T-helper 17 cell (primary cell): Measurements from ENCODE around the gene ARIH1. TPM values are rescaled to one million over a fixed set of nuclear protein-coding genes. Genes with fewer than 3 reads are reported as not detected.

Experiments used
- ATAC-seq: fragments of 150-1000 bp; cut with Tn5 transposase; 2 replicates; pipeline ENCODE4 v1.10.0; 2021; ENCODE audit warnings: mild to moderate bottlenecking, moderate library complexity
- DNase-seq, 3 donors: peaks; one replicate each; pipeline versions ENCODE4 v3.0.0 to v3.0.0-alpha.2; 2020 to 2021
- H3K9me3 ChIP-seq: one replicate; pipeline ENCODE4 v1.7.0; 2013; ENCODE audit warnings: low read length, mild to moderate bottlenecking; ENCODE audit not compliant: control insufficient read depth, poor library complexity, severe bottlenecking
- H3K27ac Mint-ChIP-seq: one replicate; pipeline ENCODE4 v1.8.0; 2022; ENCODE audit warnings: mild to moderate bottlenecking, moderate library complexity, mixed read lengths
- H3K27me3 Mint-ChIP-seq: one replicate; pipeline ENCODE4 v1.8.0; 2022; ENCODE audit warnings: mixed read lengths
- H3K36me3 Mint-ChIP-seq: one replicate; pipeline ENCODE4 v1.8.0; 2022; ENCODE audit warnings: low read depth, mixed read lengths
- H3K4me1 Mint-ChIP-seq: one replicate; pipeline ENCODE4 v1.8.0; 2022; ENCODE audit warnings: mild to moderate bottlenecking, mixed read lengths
- H3K4me3 Mint-ChIP-seq: one replicate; pipeline ENCODE4 v1.8.0; 2022; ENCODE audit warnings: mild to moderate bottlenecking, moderate library complexity, mixed read lengths
- total RNA-seq, 4 donors: library from RNA in 2 of 4; stranded (reverse) in 2 of 4; gene quantifications; one replicate each; pipeline ENCODE4 v1.2.3 and lab custom pipeline; 2022 to 2026

ARIH1 gene
- total RNA-seq, 2 donors from 2014 or later, result 202 to 238 TPM

GRCh38 chr15:72566973-72567372, 92.8 kb downstream of the ARIH1 start:
- no peak overlapping the region for H3K4me3 Mint-ChIP-seq
- H3K36me3 Mint-ChIP-seq, result peaks cover 6% of the 10 kb centered on the region
- no peak for ATAC-seq
- no peaks in the 10 kb centered on the region for H3K27me3 Mint-ChIP-seq
- peaks cover 12% of the 10 kb centered on the region for H3K4me1 Mint-ChIP-seq
- no peaks in the 10 kb centered on the region for H3K9me3 ChIP-seq
- H3K27ac Mint-ChIP-seq, result no peak overlapping the region
- DNase-seq, result no peak

DNA sequence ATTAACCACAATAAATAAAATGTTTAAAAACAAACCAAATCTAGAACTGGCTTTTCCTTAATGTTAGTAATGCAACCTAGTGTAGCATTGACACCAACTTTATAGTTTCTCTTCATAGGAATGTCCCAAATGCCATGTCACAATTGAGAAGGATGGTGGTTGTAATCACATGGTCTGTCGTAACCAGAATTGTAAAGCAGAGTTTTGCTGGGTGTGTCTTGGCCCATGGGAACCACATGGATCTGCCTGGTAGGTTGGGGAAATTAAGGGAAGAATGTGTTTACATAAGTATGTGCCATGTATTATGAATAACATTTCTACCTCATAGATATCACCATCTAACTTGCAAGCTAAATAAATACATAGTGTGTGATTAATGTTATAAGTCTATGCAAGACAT, 95.9 kb downstream of the ARIH1 start:
- no peaks in the 10 kb centered on the region for H3K36me3 Mint-ChIP-seq
- H3K4me3 Mint-ChIP-seq, result peak overlapping the region; percentile 25
- DNase-seq, result no peak
- no peaks in the 10 kb centered on the region for H3K9me3 ChIP-seq
- peak overlapping the region; percentile 54 for H3K27ac Mint-ChIP-seq
- H3K4me1 Mint-ChIP-seq, result peaks cover 6% of the 10 kb centered on the region
- no peaks in the 10 kb centered on the region for H3K27me3 Mint-ChIP-seq
- ATAC-seq, result no peak

GRCh38 chr15:72579814-72580213, 105.7 kb downstream of the ARIH1 start:
- Mint-ChIP-seq H3K36me3 (peaks cover 8% of the 10 kb centered on the region), H3K4me3 (no peak overlapping the region), H3K27me3 (no peaks in the 10 kb centered on the region), H3K4me1 (peaks cover 5% of the 10 kb centered on the region), H3K27ac (peak overlapping the region; percentile 32)
- DNase-seq (no peak), ATAC-seq (no peak)
- no peaks in the 10 kb centered on the region for H3K9me3 ChIP-seq

DNA sequence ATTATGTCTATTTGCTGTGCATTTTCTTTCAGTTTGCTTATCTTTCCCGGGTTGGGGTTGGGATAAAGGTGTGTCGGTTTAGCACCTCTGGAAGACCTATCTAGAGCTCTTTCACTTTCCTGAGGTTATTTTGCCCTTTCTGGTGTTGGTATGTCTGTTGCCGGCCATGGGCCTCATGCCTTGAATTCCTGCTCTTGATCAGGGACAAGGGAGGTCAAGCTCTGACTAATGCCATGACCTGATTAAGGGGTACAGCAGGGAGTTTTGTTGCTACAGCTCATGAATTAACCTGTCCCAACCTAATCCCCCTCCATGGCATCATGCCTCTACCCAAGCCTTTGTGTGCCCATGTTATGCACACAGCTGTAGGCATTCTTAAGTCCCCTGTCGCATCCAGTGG, 109.9 kb downstream of the ARIH1 start:
- no peaks in the 10 kb centered on the region for H3K9me3 ChIP-seq
- Mint-ChIP-seq H3K27me3 (no peaks in the 10 kb centered on the region), H3K27ac (peak overlapping the region; percentile 19), H3K4me3 (peak overlapping the region; percentile 2), H3K4me1 (peaks cover 8% of the 10 kb centered on the region), H3K36me3 (peaks cover 7% of the 10 kb centered on the region)
- no peak for DNase-seq
- no peak for ATAC-seq

- no peaks in the 10 kb centered on the region for H3K27me3 Mint-ChIP-seq
- peak overlapping the region; percentile 60 for H3K4me3 Mint-ChIP-seq
- no peak for ATAC-seq
- peak overlapping the region; percentile 67 for H3K27ac Mint-ChIP-seq
- no peaks in the 10 kb centered on the region for H3K9me3 ChIP-seq
- H3K4me1 Mint-ChIP-seq, result peaks cover 12% of the 10 kb centered on the region
- no peak for DNase-seq
- peaks cover 7% of the 10 kb centered on the region for H3K36me3 Mint-ChIP-seq
These were observed 110.9 kb downstream of the ARIH1 start for GRCh38 chr15:72585025-72585424.

DNA sequence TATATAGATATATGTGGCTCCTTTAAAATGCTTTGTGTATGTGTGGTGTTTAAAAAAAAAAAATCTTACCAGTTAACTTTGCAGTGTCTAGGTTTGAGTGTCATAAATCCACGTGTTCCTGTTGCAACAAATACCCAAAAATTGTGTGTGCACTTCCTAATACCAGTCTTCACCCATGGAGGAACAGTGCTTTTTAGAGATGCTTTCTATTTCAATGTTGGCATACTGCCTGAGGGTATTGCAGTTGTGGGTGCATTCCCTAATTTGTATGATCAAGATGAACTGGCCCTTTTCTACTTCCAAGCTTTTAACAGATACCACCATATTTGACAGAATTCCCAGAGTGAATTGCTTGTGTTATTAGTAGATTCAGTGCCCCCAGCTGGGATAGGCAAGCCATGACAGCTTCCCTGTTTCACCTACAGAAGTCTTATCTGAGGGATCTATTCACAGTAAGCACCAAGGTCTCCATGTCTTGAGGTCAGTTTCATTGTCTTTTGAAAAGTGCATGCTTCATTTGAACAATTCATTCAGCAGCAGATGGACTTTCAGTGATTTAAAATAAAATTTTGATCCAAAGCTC, 111.4 kb downstream of the ARIH1 start:
- DNase-seq (no peak), ATAC-seq (no peak)
- peaks cover 12% of the 10 kb centered on the region for H3K4me1 Mint-ChIP-seq
- peaks cover 7% of the 10 kb centered on the region for H3K36me3 Mint-ChIP-seq
- H3K4me3 Mint-ChIP-seq, result peak overlapping the region; percentile 60
- no peaks in the 10 kb centered on the region for H3K9me3 ChIP-seq
- peak overlapping the region; percentile 67 for H3K27ac Mint-ChIP-seq
- no peaks in the 10 kb centered on the region for H3K27me3 Mint-ChIP-seq

GRCh38 chr15:72588096-72588495, 114.0 kb downstream of the ARIH1 start:
- peaks cover 7% of the 10 kb centered on the region for H3K36me3 Mint-ChIP-seq
- no peaks in the 10 kb centered on the region for H3K27me3 Mint-ChIP-seq
- H3K9me3 ChIP-seq, result no peaks in the 10 kb centered on the region
- H3K4me3 Mint-ChIP-seq, result no peak overlapping the region
- H3K27ac Mint-ChIP-seq, result peak overlapping the region; percentile 74
- DNase-seq (no peak), ATAC-seq (no peak)
- peaks cover 12% of the 10 kb centered on the region for H3K4me1 Mint-ChIP-seq

DNA sequence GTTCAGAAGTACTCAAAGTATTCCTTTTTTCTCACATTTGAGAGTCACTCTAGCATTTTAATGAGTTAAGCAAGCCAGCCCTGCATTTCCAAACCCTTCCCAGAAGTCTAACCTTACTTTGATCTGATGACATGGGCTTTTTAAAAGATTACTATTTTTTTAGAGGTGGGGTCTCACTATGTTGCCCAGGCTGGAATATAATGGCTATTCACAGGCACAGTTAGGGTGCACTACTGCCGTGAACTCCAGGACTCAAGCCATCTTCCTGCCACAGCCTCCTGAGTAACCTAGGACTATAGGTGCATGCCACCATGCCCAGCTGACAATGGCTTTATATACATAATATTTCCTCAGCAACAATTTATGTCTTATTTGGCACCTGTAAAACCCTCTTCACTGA, 116.3 kb downstream of the ARIH1 start:
- peak overlapping the region; percentile 77 for H3K27ac Mint-ChIP-seq
- peaks cover 7% of the 10 kb centered on the region for H3K4me1 Mint-ChIP-seq
- DNase-seq (no peak), ATAC-seq (peak; percentile 32)
- H3K4me3 Mint-ChIP-seq, result no peak overlapping the region
- H3K9me3 ChIP-seq, result no peaks in the 10 kb centered on the region
- H3K36me3 Mint-ChIP-seq, result peaks cover 2% of the 10 kb centered on the region
- no peaks in the 10 kb centered on the region for H3K27me3 Mint-ChIP-seq

DNA sequence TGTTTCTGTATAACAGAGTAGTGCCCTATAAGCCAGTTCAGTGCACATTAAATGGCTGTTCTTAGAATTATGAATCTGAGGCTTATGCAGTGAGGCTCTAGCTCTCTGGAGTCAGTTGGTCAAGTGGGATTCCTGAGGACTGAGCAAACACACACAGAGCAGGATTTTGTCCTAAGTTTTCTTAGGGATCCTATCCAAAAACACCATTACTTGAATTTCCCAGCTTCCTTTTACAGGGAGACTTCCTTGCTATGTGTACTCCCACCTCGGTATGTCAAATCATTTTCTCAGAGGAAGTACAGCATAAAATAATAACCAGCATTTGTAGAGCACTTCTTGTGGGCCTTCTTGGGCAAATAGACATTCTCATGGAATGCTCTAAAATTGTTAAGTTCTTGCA, 117.2 kb downstream of the ARIH1 start:
- peaks cover 2% of the 10 kb centered on the region for H3K36me3 Mint-ChIP-seq
- H3K27me3 Mint-ChIP-seq, result no peaks in the 10 kb centered on the region
- ATAC-seq, result no peak
- H3K27ac Mint-ChIP-seq, result peak overlapping the region; percentile 77
- H3K4me3 Mint-ChIP-seq, result no peak overlapping the region
- peaks cover 7% of the 10 kb centered on the region for H3K4me1 Mint-ChIP-seq
- H3K9me3 ChIP-seq, result no peaks in the 10 kb centered on the region
- DNase-seq, result no peak

DNA sequence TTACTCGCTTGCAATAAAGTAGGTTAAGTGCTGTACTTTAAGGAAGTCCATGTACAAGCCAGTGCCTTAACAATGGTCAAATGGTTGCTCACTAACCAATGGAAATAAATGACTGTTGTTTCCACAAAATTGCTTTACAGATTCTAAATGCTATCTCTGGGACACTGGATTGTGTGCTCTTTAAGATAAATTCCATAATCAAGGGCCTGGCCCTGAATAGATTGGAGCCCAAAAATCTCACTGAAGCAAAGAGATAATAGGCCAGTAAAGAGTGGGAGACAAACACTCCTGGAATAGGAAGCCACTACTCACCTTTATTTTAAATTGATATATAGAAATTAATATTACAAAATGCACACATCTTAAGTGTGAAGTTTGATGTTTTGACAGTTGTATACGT, 118.0 kb downstream of the ARIH1 start:
- peaks cover 2% of the 10 kb centered on the region for H3K36me3 Mint-ChIP-seq
- peaks cover 7% of the 10 kb centered on the region for H3K4me1 Mint-ChIP-seq
- no peak overlapping the region for H3K27ac Mint-ChIP-seq
- H3K27me3 Mint-ChIP-seq, result no peaks in the 10 kb centered on the region
- H3K4me3 Mint-ChIP-seq, result no peak overlapping the region
- ATAC-seq (no peak), DNase-seq (no peak)
- no peaks in the 10 kb centered on the region for H3K9me3 ChIP-seq

- Mint-ChIP-seq H3K27ac (no peak overlapping the region), H3K4me3 (no peak overlapping the region), H3K4me1 (peaks cover 5% of the 10 kb centered on the region), H3K27me3 (no peaks in the 10 kb centered on the region), H3K36me3 (peaks cover 1% of the 10 kb centered on the region)
- DNase-seq (no peak), ATAC-seq (no peak)
- H3K9me3 ChIP-seq, result no peaks in the 10 kb centered on the region
These were observed 118.5 kb downstream of the ARIH1 start for GRCh38 chr15:72592676-72593075.

DNA sequence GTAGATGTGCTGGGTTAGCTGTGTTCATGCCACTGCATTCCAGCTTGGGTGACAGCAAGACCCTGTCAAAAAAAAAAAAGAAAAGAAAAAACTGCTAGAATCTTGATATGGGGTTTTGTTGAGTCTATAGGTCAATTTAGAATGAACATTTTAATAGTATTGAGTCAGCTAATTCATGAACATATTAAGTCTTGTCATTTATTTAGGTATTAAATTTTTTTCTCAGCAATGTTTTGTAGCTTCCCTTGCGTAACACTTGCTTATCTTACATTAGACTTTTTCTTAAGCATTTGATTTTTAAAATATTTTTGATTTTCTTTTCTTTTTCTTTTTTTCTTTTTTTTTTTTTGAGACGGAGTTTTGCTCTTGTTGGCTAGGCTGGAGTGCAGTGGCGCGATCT, 119.7 kb downstream of the ARIH1 start:
- H3K9me3 ChIP-seq, result no peaks in the 10 kb centered on the region
- Mint-ChIP-seq H3K27ac (no peak overlapping the region), H3K4me3 (no peak overlapping the region), H3K36me3 (no peaks in the 10 kb centered on the region), H3K27me3 (no peaks in the 10 kb centered on the region), H3K4me1 (peaks cover 7% of the 10 kb centered on the region)
- no peak for DNase-seq
- ATAC-seq, result no peak

- DNase-seq (no peak), ATAC-seq (no peak)
- H3K4me3 Mint-ChIP-seq, result no peak overlapping the region
- no peak overlapping the region for H3K27ac Mint-ChIP-seq
- no peaks in the 10 kb centered on the region for H3K9me3 ChIP-seq
- H3K4me1 Mint-ChIP-seq, result peaks cover 16% of the 10 kb centered on the region
- peaks cover 2% of the 10 kb centered on the region for H3K36me3 Mint-ChIP-seq
- H3K27me3 Mint-ChIP-seq, result no peaks in the 10 kb centered on the region
These were observed 125.8 kb downstream of the ARIH1 start for GRCh38 chr15:72599855-72600464.

DNA sequence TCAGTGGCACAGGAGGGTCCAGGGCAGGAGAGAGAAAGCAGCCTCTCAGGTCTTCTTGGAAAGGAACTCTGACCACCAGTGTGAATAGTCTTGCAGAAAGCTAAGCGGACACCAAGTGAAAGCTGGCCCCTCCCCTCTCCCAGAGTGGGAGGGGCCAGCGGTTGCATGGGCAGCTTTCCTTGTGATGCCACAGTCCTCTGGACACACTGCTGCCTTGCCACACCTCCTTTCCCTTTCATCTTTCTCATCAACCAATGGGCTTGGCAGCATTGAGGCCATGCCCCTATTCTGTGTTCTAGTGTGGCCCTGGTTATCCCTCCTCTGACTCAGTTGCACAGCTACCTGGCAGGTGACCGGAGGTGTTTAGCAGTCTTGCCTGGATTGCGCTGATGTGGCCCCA, 130.7 kb downstream of the ARIH1 start:
- DNase-seq, result no peak
- Mint-ChIP-seq H3K4me3 (no peak overlapping the region), H3K36me3 (peaks cover 6% of the 10 kb centered on the region), H3K4me1 (peaks cover 15% of the 10 kb centered on the region), H3K27me3 (no peaks in the 10 kb centered on the region), H3K27ac (no peak overlapping the region)
- H3K9me3 ChIP-seq, result no peaks in the 10 kb centered on the region
- no peak for ATAC-seq
